ENCODE data around the gene DOCK11. TPM values are rescaled to one million over a fixed set of nuclear protein-coding genes. Genes with fewer than 3 reads are reported as not detected.

Gene DOCK11
- total and polyA plus RNA-seq, 9 of the 15 experiments (the other 6 are each of a cell fraction or from before 2014, with no cell fraction given) = 41.8 to 77.8 (median 50.9) TPM

- Histone ChIP-seq H4K20me1 (replicated peaks; ENCODE audit: control insufficient read depth, insufficient read depth, low read length) (no peaks in the 10 kb centered on the region), H2AFZ (ENCODE audit: low read depth, low read length) (no peak overlapping the region), H3K9ac (ENCODE audit: insufficient read depth in 1 of 2, low read depth in 2 of 2, low read length in 2 of 2) (no peak overlapping the region), H3K9me3 (replicated peaks; ENCODE audit: control insufficient read depth, insufficient read depth, low read depth, low read length) (no peaks in the 10 kb centered on the region), H3K27me3 (ENCODE audit: control insufficient read depth in 2 of 2, insufficient read depth in 2 of 2, low read length in 2 of 2) (no peaks in the 10 kb centered on the region), H3K4me3 (no peak overlapping the region), H3K9me1 (ENCODE audit: control insufficient read depth, insufficient read depth, low read length) (no peaks in the 10 kb centered on the region), H3K4me2 (ENCODE audit: insufficient read depth, low read length) (no peak overlapping the region), H3K4me1 (replicated peaks in 1 of 2; ENCODE audit: control insufficient read depth in 2 of 2, insufficient read depth in 2 of 2, low read length in 2 of 2) (peaks cover 12 to 34% of the 10 kb centered on the region in 2 experiments; a peak in 4 of 5 replicates), H3K36me3 (ENCODE audit: control insufficient read depth, insufficient read depth, low read length) (peaks cover 49% of the 10 kb centered on the region), H3K27ac (ENCODE audit: extremely low read depth, low read depth, low read length) (no peak overlapping the region; the same call in 2 of the 3 replicates), H3K79me2 (ENCODE audit: control insufficient read depth, insufficient read depth, low read length) (0 out of 3 replicates have a peak, but pooled peaks cover 2% of the 10 kb centered on the region)
- ChIA-PET CTCF (ENCODE audit: low intra/inter-chr PET ratio) (no interaction called here), POLR2A (interaction anchor here (1.6 kb wide), 1 partner anchor 55 kb away, joined by 4 read pairs; no protein-coding TSS in a partner anchor)
- in situ Hi-C loops (cut with MboI) (no loop called here), intact Hi-C loops (cut with micrococcal nuclease) (no loop called here)
- 100% methylated on average over 2 of the region's 2 CpGs for WGBS (ENCODE audit: insufficient coverage, low coverage, missing lambda C conversion rate)
- BruUV-seq (replicated peaks) = no TSS peak
- FAIRE-seq (no peak), ATAC-seq (no peak), DNase-seq (ENCODE audit: extremely low read depth in 1 of 4, low spot score in 3 of 4) (no peak)
- TF ChIP-seq ZEB2 (IDR thresholded peaks at IDR 0.05) (no peak), FOS (IDR thresholded peaks at IDR 0.05; ENCODE audit: extremely low read depth, insufficient read length) (no peak), PRDM10 (IDR thresholded peaks at IDR 0.05; ENCODE audit: partially characterized antibody) (no peak), AFF1 (IDR thresholded peaks at IDR 0.05; ENCODE audit: low read depth in 1 of 2, partially characterized antibody in 2 of 2) (no peak), ZBTB7A (IDR thresholded peaks at IDR 0.05; ENCODE audit: borderline replicate concordance, control insufficient read depth, low read depth, low read length) (no peak), POLR2A (conservative IDR thresholded peaks at IDR 0.05) (no peak), ARID3B (CRISPR knock-in tag; IDR thresholded peaks at IDR 0.05; ENCODE audit: borderline replicate concordance) (no peak), ZNF184 (CRISPR knock-in tag; IDR thresholded peaks at IDR 0.05) (no peak)
- TF ChIP-seq, protein P1, sequence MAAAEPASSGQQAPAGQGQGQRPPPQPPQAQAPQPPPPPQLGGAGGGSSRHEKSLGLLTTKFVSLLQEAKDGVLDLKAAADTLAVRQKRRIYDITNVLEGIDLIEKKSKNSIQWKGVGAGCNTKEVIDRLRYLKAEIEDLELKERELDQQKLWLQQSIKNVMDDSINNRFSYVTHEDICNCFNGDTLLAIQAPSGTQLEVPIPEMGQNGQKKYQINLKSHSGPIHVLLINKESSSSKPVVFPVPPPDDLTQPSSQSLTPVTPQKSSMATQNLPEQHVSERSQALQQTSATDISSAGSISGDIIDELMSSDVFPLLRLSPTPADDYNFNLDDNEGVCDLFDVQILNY (CRISPR knock-in tag; IDR thresholded peaks at IDR 0.05) = no peak
- TF ChIP-seq, protein P2, sequence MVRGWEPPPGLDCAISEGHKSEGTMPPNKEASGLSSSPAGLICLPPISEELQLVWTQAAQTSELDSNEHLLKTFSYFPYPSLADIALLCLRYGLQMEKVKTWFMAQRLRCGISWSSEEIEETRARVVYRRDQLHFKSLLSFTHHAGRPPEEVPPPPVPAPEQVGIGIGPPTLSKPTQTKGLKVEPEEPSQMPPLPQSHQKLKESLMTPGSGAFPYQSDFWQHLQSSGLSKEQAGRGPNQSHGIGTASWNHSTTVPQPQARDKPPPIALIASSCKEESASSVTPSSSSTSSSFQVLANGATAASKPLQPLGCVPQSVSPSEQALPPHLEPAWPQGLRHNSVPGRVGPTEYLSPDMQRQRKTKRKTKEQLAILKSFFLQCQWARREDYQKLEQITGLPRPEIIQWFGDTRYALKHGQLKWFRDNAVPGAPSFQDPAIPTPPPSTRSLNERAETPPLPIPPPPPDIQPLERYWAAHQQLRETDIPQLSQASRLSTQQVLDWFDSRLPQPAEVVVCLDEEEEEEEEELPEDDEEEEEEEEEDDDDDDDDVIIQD (CRISPR knock-in tag; IDR thresholded peaks at IDR 0.05) = no peak
Observed at GRCh38 chrX:118554511-118554910, 58.9 kb downstream of the DOCK11 start.
